Sigmoid colon (tissue), 4 donors: ENCODE results near the gene ESYT2.

Source experiments
- CTCF ChIP-seq, 4 experiments: fragments of 450-650 bp in 3 of 4; fragments of 200-600 bp in 1 of 4; IDR thresholded peaks; one replicate each; pipeline ENCODE4 v1.5.1; 2016 to 2019; ENCODE audit warnings: antibody characterized with exemption in 4 of 4, mild to moderate bottlenecking in 3 of 4, moderate library complexity in 2 of 4
- POLR2AphosphoS5 ChIP-seq, 4 donors: sonication (generic); formaldehyde crosslinking; IDR thresholded peaks; one replicate each; pipeline ENCODE4 v1.6.1; 2017; ENCODE audit warnings: antibody characterized with exemption in 4 of 4

DNA sequence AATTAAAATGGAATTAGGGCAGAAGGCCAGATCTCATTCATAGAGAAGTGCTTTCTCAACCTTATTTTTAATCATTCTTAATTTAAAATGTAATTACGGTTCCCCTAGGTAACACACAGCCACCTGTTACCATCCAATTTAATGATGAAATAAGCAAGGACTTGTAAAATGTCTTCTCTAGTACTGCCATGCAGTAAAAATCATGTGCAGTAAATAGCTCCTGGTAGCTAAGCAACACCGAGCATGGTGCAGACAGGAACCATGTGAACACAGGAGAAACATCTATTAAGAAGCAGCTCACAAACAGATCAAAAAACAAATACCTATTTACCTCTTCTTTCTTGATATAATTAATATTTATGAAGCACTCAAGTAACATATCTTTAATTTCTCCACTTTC is 139.8 kb downstream of the ESYT2 start:
- TF ChIP-seq POLR2AphosphoS5 (IDR thresholded peaks at IDR 0.05) (no peak), CTCF (IDR thresholded peaks at IDR 0.05) (no peak)
